DMS79 treated with DMSO at 0.1 percent for 48 hours (cell line): Measurements from ENCODE around the gene RAPGEF3.

ENCODE experiments used
- DNase-seq: peaks from one replicate; lab custom pipeline; 2025; lab: John Stamatoyannopoulos, UW

The RAPGEF3 gene

GRCh38 chr12:47742253-47742825, 16.3 kb downstream of the RAPGEF3 start:
- no peak for DNase-seq

- peak; percentile 96 for DNase-seq
Observed at GRCh38 chr12:47741340-47741703, 17.4 kb downstream of the RAPGEF3 start.

- no peak for DNase-seq
Observed at GRCh38 chr12:47740606-47741339, 17.9 kb downstream of the RAPGEF3 start.

- no peak for DNase-seq
Observed at GRCh38 chr12:47739979-47740378, 18.7 kb downstream of the RAPGEF3 start.

- no peak for DNase-seq
Observed at GRCh38 chr12:47739297-47739696, 19.4 kb downstream of the RAPGEF3 start.

GRCh38 chr12:47737936-47738594, 20.6 kb downstream of the RAPGEF3 start:
- no peak for DNase-seq

GRCh38 chr12:47736877-47737676, 21.6 kb downstream of the RAPGEF3 start:
- no peak for DNase-seq

- no peak for DNase-seq
Observed at GRCh38 chr12:47736216-47736615, 22.5 kb downstream of the RAPGEF3 start.

- no peak for DNase-seq
Observed at GRCh38 chr12:47735649-47736048, 23.0 kb downstream of the RAPGEF3 start.

GRCh38 chr12:47734725-47735480, 23.8 kb downstream of the RAPGEF3 start:
- no peak for DNase-seq

- no peak for DNase-seq
Observed at GRCh38 chr12:47733142-47733541, 25.5 kb downstream of the RAPGEF3 start.

GRCh38 chr12:47732504-47732903, 26.2 kb downstream of the RAPGEF3 start:
- DNase-seq: no peak

- no peak for DNase-seq
Observed at GRCh38 chr12:47731723-47732122, 27.0 kb downstream of the RAPGEF3 start.

- DNase-seq: no peak
Observed at GRCh38 chr12:47730341-47730744, 28.3 kb downstream of the RAPGEF3 start.

GRCh38 chr12:47729233-47729632, 29.4 kb downstream of the RAPGEF3 start:
- no peak for DNase-seq

GRCh38 chr12:47725893-47726292, 32.8 kb downstream of the RAPGEF3 start:
- DNase-seq: no peak

GRCh38 chr12:47725091-47725772, 33.4 kb downstream of the RAPGEF3 start, which contains the start of gene ENDOU:
Gene ENDOU (minus strand): TSS chr12:47725490. CDS start chr12:47725413, 77 bp downstream.
- DNase-seq: no peak

- no peak for DNase-seq
Observed at GRCh38 chr12:47722941-47723631, 35.6 kb downstream of the RAPGEF3 start.

- DNase-seq: no peak
Observed at GRCh38 chr12:47722136-47722834, 36.4 kb downstream of the RAPGEF3 start.
